Measurements from ENCODE around the gene PRPF19. TPM values are rescaled to one million over a fixed set of nuclear protein-coding genes. Genes with fewer than 3 reads are reported as not detected.
A peak's percentile ranks its signal among the peaks of the same experiment; 100 is the strongest.

The PRPF19 gene
- polyA plus RNA-seq, 1 donor from 2014 or later = 71.3 TPM

DNA sequence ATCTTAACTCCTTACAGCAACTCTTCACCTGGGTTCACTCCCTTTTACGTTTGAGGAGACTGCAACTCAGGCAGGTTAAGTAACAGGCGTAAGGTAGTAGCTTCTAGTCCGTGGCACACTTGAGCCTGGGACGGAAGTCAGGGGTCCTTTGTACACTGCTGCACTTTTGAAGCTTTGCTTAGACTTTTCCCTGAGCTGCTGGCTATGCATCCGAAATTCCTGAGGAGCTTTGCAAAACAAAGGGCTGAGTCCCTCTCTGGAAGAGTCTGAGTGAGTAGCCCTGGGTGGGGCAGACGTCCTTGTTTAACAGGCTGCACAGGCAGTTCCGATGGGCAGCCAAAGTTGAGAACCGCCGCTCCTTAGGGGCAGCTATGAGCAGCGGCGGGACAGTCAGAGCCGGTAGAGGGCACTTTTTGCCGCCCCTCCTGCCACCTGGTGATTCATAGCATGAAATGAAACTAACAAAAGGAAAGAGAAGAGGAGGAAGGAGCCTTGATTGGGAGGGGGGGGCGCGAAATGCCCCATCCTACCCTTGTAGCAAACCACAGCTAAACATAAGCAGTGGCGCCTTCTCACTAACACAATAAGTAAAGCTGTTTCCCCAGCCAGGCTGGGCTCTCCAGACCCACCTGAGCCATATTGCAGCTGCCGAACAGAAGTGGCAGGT is 9.0 kb upstream of the PRPF19 start:
- H3F3A ChIP-seq (ENCODE audit: insufficient read depth, low read length, poor library complexity, severe bottlenecking) = peaks cover 3% of the 10 kb centered on the region
- no peaks in the 10 kb centered on the region for H3K27me3 ChIP-seq (ENCODE audit: insufficient read depth, low read depth, low read length)
- no peaks in the 10 kb centered on the region for H3K36me3 ChIP-seq (ENCODE audit: insufficient read depth, low read length)
- H3K79me2 ChIP-seq (replicated peaks; ENCODE audit: insufficient read depth, low read length) = peaks cover 40% of the 10 kb centered on the region
- peak overlapping the region; percentile 77 for H3K4me2 ChIP-seq (ENCODE audit: low read length)
- H2AFZ ChIP-seq (ENCODE audit: low read depth, low read length) = no peak overlapping the region
- no peaks in the 10 kb centered on the region for H3K9me3 ChIP-seq (ENCODE audit: low read length)
- H3K9me2 ChIP-seq (ENCODE audit: insufficient read depth, low read length) = no peaks in the 10 kb centered on the region
- TF ChIP-seq, protein P1, sequence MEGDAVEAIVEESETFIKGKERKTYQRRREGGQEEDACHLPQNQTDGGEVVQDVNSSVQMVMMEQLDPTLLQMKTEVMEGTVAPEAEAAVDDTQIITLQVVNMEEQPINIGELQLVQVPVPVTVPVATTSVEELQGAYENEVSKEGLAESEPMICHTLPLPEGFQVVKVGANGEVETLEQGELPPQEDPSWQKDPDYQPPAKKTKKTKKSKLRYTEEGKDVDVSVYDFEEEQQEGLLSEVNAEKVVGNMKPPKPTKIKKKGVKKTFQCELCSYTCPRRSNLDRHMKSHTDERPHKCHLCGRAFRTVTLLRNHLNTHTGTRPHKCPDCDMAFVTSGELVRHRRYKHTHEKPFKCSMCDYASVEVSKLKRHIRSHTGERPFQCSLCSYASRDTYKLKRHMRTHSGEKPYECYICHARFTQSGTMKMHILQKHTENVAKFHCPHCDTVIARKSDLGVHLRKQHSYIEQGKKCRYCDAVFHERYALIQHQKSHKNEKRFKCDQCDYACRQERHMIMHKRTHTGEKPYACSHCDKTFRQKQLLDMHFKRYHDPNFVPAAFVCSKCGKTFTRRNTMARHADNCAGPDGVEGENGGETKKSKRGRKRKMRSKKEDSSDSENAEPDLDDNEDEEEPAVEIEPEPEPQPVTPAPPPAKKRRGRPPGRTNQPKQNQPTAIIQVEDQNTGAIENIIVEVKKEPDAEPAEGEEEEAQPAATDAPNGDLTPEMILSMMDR (IDR thresholded peaks at IDR 0.05; ENCODE audit: poor library complexity, severe bottlenecking) = peak; percentile 47
- peak; percentile 19 for TF ChIP-seq RAD21 (conservative IDR thresholded peaks at IDR 0.05)
- TF ChIP-seq, protein P2, sequence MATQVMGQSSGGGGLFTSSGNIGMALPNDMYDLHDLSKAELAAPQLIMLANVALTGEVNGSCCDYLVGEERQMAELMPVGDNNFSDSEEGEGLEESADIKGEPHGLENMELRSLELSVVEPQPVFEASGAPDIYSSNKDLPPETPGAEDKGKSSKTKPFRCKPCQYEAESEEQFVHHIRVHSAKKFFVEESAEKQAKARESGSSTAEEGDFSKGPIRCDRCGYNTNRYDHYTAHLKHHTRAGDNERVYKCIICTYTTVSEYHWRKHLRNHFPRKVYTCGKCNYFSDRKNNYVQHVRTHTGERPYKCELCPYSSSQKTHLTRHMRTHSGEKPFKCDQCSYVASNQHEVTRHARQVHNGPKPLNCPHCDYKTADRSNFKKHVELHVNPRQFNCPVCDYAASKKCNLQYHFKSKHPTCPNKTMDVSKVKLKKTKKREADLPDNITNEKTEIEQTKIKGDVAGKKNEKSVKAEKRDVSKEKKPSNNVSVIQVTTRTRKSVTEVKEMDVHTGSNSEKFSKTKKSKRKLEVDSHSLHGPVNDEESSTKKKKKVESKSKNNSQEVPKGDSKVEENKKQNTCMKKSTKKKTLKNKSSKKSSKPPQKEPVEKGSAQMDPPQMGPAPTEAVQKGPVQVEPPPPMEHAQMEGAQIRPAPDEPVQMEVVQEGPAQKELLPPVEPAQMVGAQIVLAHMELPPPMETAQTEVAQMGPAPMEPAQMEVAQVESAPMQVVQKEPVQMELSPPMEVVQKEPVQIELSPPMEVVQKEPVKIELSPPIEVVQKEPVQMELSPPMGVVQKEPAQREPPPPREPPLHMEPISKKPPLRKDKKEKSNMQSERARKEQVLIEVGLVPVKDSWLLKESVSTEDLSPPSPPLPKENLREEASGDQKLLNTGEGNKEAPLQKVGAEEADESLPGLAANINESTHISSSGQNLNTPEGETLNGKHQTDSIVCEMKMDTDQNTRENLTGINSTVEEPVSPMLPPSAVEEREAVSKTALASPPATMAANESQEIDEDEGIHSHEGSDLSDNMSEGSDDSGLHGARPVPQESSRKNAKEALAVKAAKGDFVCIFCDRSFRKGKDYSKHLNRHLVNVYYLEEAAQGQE (IDR thresholded peaks at IDR 0.05; ENCODE audit: borderline replicate concordance) = no peak
- TF ChIP-seq SMC3 (conservative IDR thresholded peaks at IDR 0.05; ENCODE audit: poor library complexity) = peak; percentile 40
- peak overlapping the region; percentile 87 for H3K9ac ChIP-seq (ENCODE audit: low read length)
- no peaks in the 10 kb centered on the region for H4K20me1 ChIP-seq (ENCODE audit: insufficient read depth)
- no peak overlapping the region for H3K27ac ChIP-seq (ENCODE audit: low read length)
- peak overlapping the region; percentile 97 for H3K4me3 ChIP-seq (ENCODE audit: low read length)

DNA sequence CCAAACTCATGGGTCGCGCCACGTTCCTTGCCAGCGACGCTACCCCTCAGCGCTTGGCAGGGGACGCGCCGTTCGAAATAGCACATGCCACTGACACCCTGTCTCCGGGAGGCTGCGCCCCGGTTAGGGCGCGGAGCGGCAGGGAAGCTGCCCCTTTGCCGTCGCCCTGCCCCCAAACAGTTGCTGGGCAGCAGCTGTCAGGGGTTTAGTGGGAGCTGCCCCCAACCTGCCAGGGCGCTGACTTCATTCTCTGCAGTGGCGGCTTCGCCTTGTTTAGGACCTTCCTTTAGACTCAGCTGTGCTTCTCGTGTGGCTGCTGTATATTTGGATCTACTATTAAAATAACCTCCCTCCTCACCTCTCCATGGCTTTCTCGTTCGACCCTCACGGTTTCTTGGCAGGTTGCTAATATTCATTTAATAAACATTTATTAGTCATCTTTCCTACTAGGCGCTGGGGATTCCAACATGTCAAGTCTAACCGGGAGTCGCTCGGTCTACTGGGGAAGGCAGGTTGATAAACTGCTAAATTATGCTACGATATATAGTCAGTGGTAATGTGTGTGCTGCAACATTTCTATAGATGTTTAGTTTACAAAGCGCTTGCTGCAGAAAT is 8.4 kb upstream of the PRPF19 start:
- H3K9ac ChIP-seq (ENCODE audit: low read length) = peak overlapping the region; percentile 87
- H4K20me1 ChIP-seq (ENCODE audit: insufficient read depth) = no peaks in the 10 kb centered on the region
- TF ChIP-seq, protein P2 (IDR thresholded peaks at IDR 0.05; ENCODE audit: borderline replicate concordance) = no peak
- TF ChIP-seq MXI1 (conservative IDR thresholded peaks at IDR 0.05; ENCODE audit: poor library complexity, severe bottlenecking) (peak; percentile 96), EP300 (conservative IDR thresholded peaks at IDR 0.05; ENCODE audit: poor library complexity, severe bottlenecking) (no peak), EZH2 (IDR thresholded peaks at IDR 0.05; ENCODE audit: borderline replicate concordance, insufficient read depth, low read length, poor library complexity, severe bottlenecking) (no peak), RAD21 (conservative IDR thresholded peaks at IDR 0.05) (peak; percentile 22)
- no peaks in the 10 kb centered on the region for H3K9me2 ChIP-seq (ENCODE audit: insufficient read depth, low read length)
- peak overlapping the region; percentile 77 for H3K4me2 ChIP-seq (ENCODE audit: low read length)
- no peaks in the 10 kb centered on the region for H3K9me3 ChIP-seq (ENCODE audit: low read length)
- no peaks in the 10 kb centered on the region for H3K27me3 ChIP-seq (ENCODE audit: insufficient read depth, low read depth, low read length)
- peaks cover 40% of the 10 kb centered on the region for H3K79me2 ChIP-seq (replicated peaks; ENCODE audit: insufficient read depth, low read length)
- H3F3A ChIP-seq (ENCODE audit: insufficient read depth, low read length, poor library complexity, severe bottlenecking) = peaks cover 3% of the 10 kb centered on the region
- peak overlapping the region; percentile 74 for H2AFZ ChIP-seq (ENCODE audit: low read depth, low read length)
- H3K36me3 ChIP-seq (ENCODE audit: insufficient read depth, low read length) = no peaks in the 10 kb centered on the region
- peak overlapping the region; percentile 97 for H3K27ac ChIP-seq (ENCODE audit: low read length)
- peak overlapping the region; percentile 97 for H3K4me3 ChIP-seq (ENCODE audit: low read length)

Data from neural cell (in vitro differentiated cells).